ENCODE measurements around the gene SSBP3. TPM values are rescaled to one million over a fixed set of nuclear protein-coding genes. Genes with fewer than 3 reads are reported as not detected.

The SSBP3 gene
- total and polyA plus RNA-seq, 2 of the 13 experiments (the other 11 are each of a cell fraction or from before 2014, with no cell fraction given) = 8.5 to 17.6 TPM

DNA sequence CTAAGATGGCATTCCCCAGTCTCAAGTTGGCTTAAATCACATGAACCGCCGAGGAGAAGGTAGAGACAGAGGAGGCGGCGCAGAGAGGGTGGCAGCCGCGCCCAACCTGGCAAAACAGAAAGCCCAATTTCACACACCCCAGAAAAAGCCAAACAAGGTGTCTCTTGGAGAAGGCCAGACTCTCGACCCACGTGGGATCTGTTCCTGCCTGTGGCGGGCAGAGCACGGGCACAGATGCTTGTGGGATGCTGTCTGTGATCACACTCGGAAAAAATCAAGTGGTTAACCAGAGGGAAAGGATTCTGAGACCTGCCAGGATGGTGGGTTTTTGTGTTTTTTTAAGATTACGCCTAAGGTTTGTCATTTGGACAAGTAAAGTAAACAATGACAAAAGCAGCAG is 125.5 kb downstream of the SSBP3 start (continued):
- TF ChIP-seq ZBTB39 (CRISPR knock-in tag; IDR thresholded peaks at IDR 0.05) (no peak), JARID2 (CRISPR knock-in tag; IDR thresholded peaks at IDR 0.05; ENCODE audit: insufficient replicate concordance) (no peak)

DNA sequence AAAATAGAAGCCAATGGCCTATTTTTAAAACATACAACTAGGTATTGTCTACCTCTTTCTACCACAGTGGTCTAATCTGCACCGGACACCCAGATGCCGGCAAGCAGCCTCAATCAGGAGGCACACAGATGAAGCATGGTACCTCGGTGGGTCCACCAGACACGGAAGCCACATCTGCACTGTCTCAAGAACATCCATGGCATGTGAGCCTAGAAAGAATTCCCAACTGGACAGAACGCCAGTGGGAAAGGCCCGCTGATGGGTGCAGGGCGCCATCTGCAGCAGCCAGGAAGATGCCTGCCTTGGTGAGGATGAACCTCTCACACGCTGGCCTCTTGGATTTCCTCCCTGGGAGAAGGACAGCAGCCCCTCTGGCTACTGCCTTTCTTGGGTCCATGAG is 126.7 kb downstream of the SSBP3 start:
- no peaks in the 10 kb centered on the region for H4K20me1 ChIP-seq (ENCODE audit: insufficient read depth, low read length)
- DNase-seq (ENCODE audit: low spot score) (no peak), FAIRE-seq (no peak), ATAC-seq (no peak)
- TF ChIP-seq RXRB (CRISPR knock-in tag; IDR thresholded peaks at IDR 0.05; ENCODE audit: borderline replicate concordance) (no peak), CTCF (CRISPR knock-in tag; IDR thresholded peaks at IDR 0.05) (0 out of 2 replicates have a peak, but pooled peaks have one; percentile 13)
- no peak overlapping the region for H3K9ac ChIP-seq (ENCODE audit: insufficient read depth, low read depth, low read length)
- H3K79me2 ChIP-seq (ENCODE audit: insufficient read depth, low read length) = peaks cover 2% of the 10 kb centered on the region
- intact Hi-C loops (cut with micrococcal nuclease; ENCODE audit: unreplicated experiment) (no loop called here), in situ Hi-C loops (cut with HindIII; ENCODE audit: extremely low pct_ligation_motif_present, low pct_unique_long_range_greater_than_20kb) (no loop called here)
- H3K27me3 ChIP-seq (ENCODE audit: control insufficient read depth in 1 of 2, insufficient read depth in 2 of 2, low read length in 2 of 2) = no peaks in the 10 kb centered on the region
- WGBS (ENCODE audit: low lambda C conversion rate) = 95% methylated on average over 3 of the region's 8 CpGs
- no peaks in the 10 kb centered on the region for H3K9me3 ChIP-seq (ENCODE audit: low read length)
- H3K36me3 ChIP-seq (replicated peaks in 1 of 2; ENCODE audit: control insufficient read depth in 1 of 2, insufficient read depth in 2 of 2, low read length in 2 of 2) = peaks cover 4 to 17% of the 10 kb centered on the region in 2 experiments; a peak in 3 of 5 replicates
- BruUV-seq (replicated peaks) = no TSS peak
- POLR2A ChIA-PET = no interaction called here
- H3K4me3 ChIP-seq (replicated peaks in 1 of 3; ENCODE audit: insufficient read depth in 1 of 3, low read depth in 2 of 3, low read length in 3 of 3) = no peak overlapping the region
- H2AFZ ChIP-seq (ENCODE audit: low read length) = no peak overlapping the region
- no peak overlapping the region for H3K4me2 ChIP-seq (ENCODE audit: low read depth, low read length)
- H3K4me1 ChIP-seq (ENCODE audit: insufficient read depth, low read length) = peaks cover 33% of the 10 kb centered on the region
- no peak overlapping the region for H3K27ac ChIP-seq (ENCODE audit: extremely low read length, insufficient read depth, low read length)
- CTCF ChIA-PET (ENCODE audit: low intra/inter-chr PET ratio, low total read pairs) = no interaction called here
